NCI-H1694 treated with DMSO at 0.1 percent for 48 hours (cell line): ENCODE results near the gene ST6GAL1.

Experiments
- DNase-seq: peaks from one replicate; lab custom pipeline; 2025; lab: John Stamatoyannopoulos, UW

ST6GAL1 gene

GRCh38 chr3:186915806-186916796 is 14.2 kb upstream of the ST6GAL1 start:
- DNase-seq, result no peak

- no peak for DNase-seq
Measured at GRCh38 chr3:186917512-186918312, 12.6 kb upstream of the ST6GAL1 start.

GRCh38 chr3:186920301-186920700 is 10.0 kb upstream of the ST6GAL1 start:
- no peak for DNase-seq

- no peak for DNase-seq
Measured at GRCh38 chr3:186920796-186921195, 9.5 kb upstream of the ST6GAL1 start.

GRCh38 chr3:186921578-186921977 is 8.7 kb upstream of the ST6GAL1 start:
- no peak for DNase-seq

GRCh38 chr3:186922224-186922623 is 8.1 kb upstream of the ST6GAL1 start:
- no peak for DNase-seq

- no peak for DNase-seq
Measured at GRCh38 chr3:186922790-186923189, 7.5 kb upstream of the ST6GAL1 start.

GRCh38 chr3:186923241-186923640 is 7.1 kb upstream of the ST6GAL1 start:
- no peak for DNase-seq

GRCh38 chr3:186925826-186926225 is 4.5 kb upstream of the ST6GAL1 start:
- no peak for DNase-seq

- DNase-seq, result no peak
Measured at GRCh38 chr3:186929186-186929585, 1.1 kb upstream of the ST6GAL1 start.

- DNase-seq, result no peak
Measured at GRCh38 chr3:186929685-186930084, 641 bp upstream of the ST6GAL1 start.

GRCh38 chr3:186930641-186931531 is 560 bp downstream of the ST6GAL1 start:
- no peak for DNase-seq

- DNase-seq, result no peak
Measured at GRCh38 chr3:186931532-186932280, 1.4 kb downstream of the ST6GAL1 start.

- no peak for DNase-seq
Measured at GRCh38 chr3:186932281-186933181, 2.2 kb downstream of the ST6GAL1 start.

- no peak for DNase-seq
Measured at GRCh38 chr3:186933816-186934215, 3.5 kb downstream of the ST6GAL1 start.

- DNase-seq, result no peak
Measured at GRCh38 chr3:186935133-186935532, 4.8 kb downstream of the ST6GAL1 start.

- no peak for DNase-seq
Measured at GRCh38 chr3:186937017-186937875, 6.9 kb downstream of the ST6GAL1 start.

- DNase-seq, result no peak
Measured at GRCh38 chr3:186938716-186939115, 8.4 kb downstream of the ST6GAL1 start.

- no peak for DNase-seq
Measured at GRCh38 chr3:186939536-186939935, 9.2 kb downstream of the ST6GAL1 start.
